Mesendoderm (in vitro differentiated cells): Measurements from ENCODE around the gene YJEFN3.

Experiments used
- DNase-seq: peaks from one replicate; pipeline ENCODE4 v3.0.0; 2013
- H2AK5ac ChIP-seq: 2 replicates; pipeline ENCODE4 v1.6.1; 2013; ENCODE audit warnings: low read length, inconsistent platforms
- H2BK120ac ChIP-seq: 2 replicates; pipeline ENCODE4 v1.6.1; 2013; ENCODE audit warnings: low read depth, mild to moderate bottlenecking, low read length, moderate library complexity, mixed read lengths
- H2BK15ac ChIP-seq: replicated peaks from 2 replicates; pipeline ENCODE4 v1.6.1; 2013; ENCODE audit warnings: low read depth, mild to moderate bottlenecking, moderate library complexity
- H2BK5ac ChIP-seq: 2 replicates; pipeline ENCODE4 v1.6.1; 2013; ENCODE audit warnings: low read length, inconsistent platforms
- H3K18ac ChIP-seq: 2 replicates; pipeline ENCODE4 v1.6.1; 2013; ENCODE audit warnings: mild to moderate bottlenecking, low read length, mixed read lengths
- H3K23ac ChIP-seq: one replicate; pipeline ENCODE4 v1.6.1; 2013; ENCODE audit warnings: low read length
- H3K27ac ChIP-seq: 2 replicates; pipeline ENCODE4 v1.5.1; 2013; ENCODE audit warnings: low read depth, mild to moderate bottlenecking, inconsistent platforms, low read length, moderate library complexity
- H3K27me3 ChIP-seq: 2 replicates; pipeline ENCODE4 v1.6.1; 2013; ENCODE audit warnings: low read length, control low read depth, mild to moderate bottlenecking, inconsistent platforms; ENCODE audit not compliant: insufficient read depth, poor library complexity
- H3K36me3 ChIP-seq: 2 replicates; pipeline ENCODE4 v1.6.1; 2013; ENCODE audit warnings: low read length, inconsistent platforms; ENCODE audit not compliant: control insufficient read depth, insufficient read depth
- H3K4ac ChIP-seq: one replicate; pipeline ENCODE4 v1.6.1; 2013; ENCODE audit warnings: low read depth, mild to moderate bottlenecking, low read length, moderate library complexity
- H3K4me1 ChIP-seq: 2 replicates; pipeline ENCODE4 v1.6.1; 2013; ENCODE audit warnings: low read depth, low read length, inconsistent platforms; ENCODE audit not compliant: control insufficient read depth
- H3K4me2 ChIP-seq: 2 replicates; pipeline ENCODE4 v1.6.1; 2013; ENCODE audit warnings: low read length
- H3K4me3 ChIP-seq: 2 replicates; pipeline ENCODE4 v1.5.1; 2013; ENCODE audit warnings: mild to moderate bottlenecking, low read length
- H3K56ac ChIP-seq: one replicate; pipeline ENCODE4 v1.6.1; 2013; ENCODE audit warnings: low read length
- H3K79me1 ChIP-seq: 2 replicates; pipeline ENCODE4 v1.6.1; 2013; ENCODE audit warnings: low read length, inconsistent platforms
- H3K79me2 ChIP-seq: 2 replicates; pipeline ENCODE4 v1.6.1; 2013; ENCODE audit warnings: mild to moderate bottlenecking, low read length; ENCODE audit not compliant: control insufficient read depth, insufficient read depth
- H3K9ac ChIP-seq: 2 replicates; pipeline ENCODE4 v1.6.1; 2013; ENCODE audit warnings: low read length, inconsistent platforms
- H4K5ac ChIP-seq: one replicate; pipeline ENCODE4 v1.6.1; 2013; ENCODE audit warnings: low read length
- H4K8ac ChIP-seq: one replicate; pipeline ENCODE4 v1.6.1; 2013; ENCODE audit warnings: low read depth, mild to moderate bottlenecking, control low read depth, low read length, moderate library complexity
- WGBS: extraction: QIAGEN DNeasy Blood & Tissue Kit; methylation state at CpG from one replicate; pipeline ENCODE4 v1.1.7; 2013; ENCODE audit warnings: low lambda C conversion rate, missing lambda C conversion rate; ENCODE audit not compliant: insufficient coverage; ENCODE audit errors: extremely low coverage; 5-methylcytosine and 5-hydroxymethylcytosine counted together

YJEFN3 gene

GRCh38 chr19:19543101-19543500 is 14.4 kb downstream of the YJEFN3 start:
- no peak overlapping the region for H3K4me2 ChIP-seq
- H3K18ac ChIP-seq = no peak overlapping the region

GRCh38 chr19:19543640-19544039 is 14.9 kb downstream of the YJEFN3 start:
- Histone ChIP-seq H3K79me1 (no peaks in the 10 kb centered on the region), H3K23ac (no peak overlapping the region), H3K27me3 (peaks cover 2% of the 10 kb centered on the region), H3K36me3 (no peaks in the 10 kb centered on the region), H3K79me2 (no peaks in the 10 kb centered on the region), H2BK5ac (no peak overlapping the region), H3K4me2 (no peak overlapping the region), H3K4me3 (no peak overlapping the region), H4K5ac (no peak overlapping the region), H4K8ac (no peak overlapping the region), H3K27ac (no peak overlapping the region), H3K4ac (no peak overlapping the region), H3K56ac (no peak overlapping the region), H3K18ac (no peak overlapping the region), H3K9ac (no peak overlapping the region), H2AK5ac (no peak overlapping the region), H2BK120ac (no peak overlapping the region), H3K4me1 (peaks cover 2% of the 10 kb centered on the region), H2BK15ac (no peak overlapping the region)
- no peak for DNase-seq
- no CpG with 5 or more reads among the region's 19 CpGs for WGBS

More at GRCh38 chr19:19543101-19543500, 14.4 kb downstream of the YJEFN3 start:
- H3K56ac ChIP-seq = no peak overlapping the region
- H3K4me1 ChIP-seq = peaks cover 2% of the 10 kb centered on the region
- H2BK5ac ChIP-seq = no peak overlapping the region
- H4K5ac ChIP-seq = no peak overlapping the region
- no peak overlapping the region for H2AK5ac ChIP-seq
- H3K79me1 ChIP-seq = no peaks in the 10 kb centered on the region
- no peak overlapping the region for H2BK15ac ChIP-seq
- DNase-seq = no peak
- no peak overlapping the region for H3K23ac ChIP-seq
- H4K8ac ChIP-seq = no peak overlapping the region
- H3K27me3 ChIP-seq = peaks cover 2% of the 10 kb centered on the region
- H3K9ac ChIP-seq = no peak overlapping the region
- H3K27ac ChIP-seq = no peak overlapping the region
- H3K36me3 ChIP-seq = no peaks in the 10 kb centered on the region
- no peak overlapping the region for H2BK120ac ChIP-seq
- WGBS = no CpG with 5 or more reads among the region's 13 CpGs
- H3K79me2 ChIP-seq = no peaks in the 10 kb centered on the region
- no peak overlapping the region for H3K4ac ChIP-seq
- no peak overlapping the region for H3K4me3 ChIP-seq

GRCh38 chr19:19544257-19544953 is 15.7 kb downstream of the YJEFN3 start:
- no peak overlapping the region for H3K9ac ChIP-seq
- H3K18ac ChIP-seq = no peak overlapping the region
- H3K4me2 ChIP-seq = no peak overlapping the region
- H3K4me1 ChIP-seq = peaks cover 2% of the 10 kb centered on the region
- H4K5ac ChIP-seq = no peak overlapping the region
- DNase-seq = no peak
- no peak overlapping the region for H3K4ac ChIP-seq
- H3K56ac ChIP-seq = no peak overlapping the region
- H2BK15ac ChIP-seq = no peak overlapping the region
- no peak overlapping the region for H3K27ac ChIP-seq
- H3K79me2 ChIP-seq = no peaks in the 10 kb centered on the region
- no peaks in the 10 kb centered on the region for H3K27me3 ChIP-seq
- H3K79me1 ChIP-seq = no peaks in the 10 kb centered on the region
- H4K8ac ChIP-seq = no peak overlapping the region
- H2BK120ac ChIP-seq = no peak overlapping the region
- no peaks in the 10 kb centered on the region for H3K36me3 ChIP-seq
- H2AK5ac ChIP-seq = no peak overlapping the region
- H3K23ac ChIP-seq = no peak overlapping the region
- no peak overlapping the region for H3K4me3 ChIP-seq
- H2BK5ac ChIP-seq = no peak overlapping the region
- no CpG with 5 or more reads among the region's 75 CpGs for WGBS

- no peak overlapping the region for H3K18ac ChIP-seq
- H2BK5ac ChIP-seq = no peak overlapping the region
- no peaks in the 10 kb centered on the region for H3K36me3 ChIP-seq
- H3K4me2 ChIP-seq = no peak overlapping the region
- H2BK120ac ChIP-seq = no peak overlapping the region
- no peak overlapping the region for H2BK15ac ChIP-seq
- no peak overlapping the region for H4K5ac ChIP-seq
- no peak overlapping the region for H3K56ac ChIP-seq
- no peaks in the 10 kb centered on the region for H3K79me2 ChIP-seq
- H3K9ac ChIP-seq = no peak overlapping the region
- no peak overlapping the region for H4K8ac ChIP-seq
- no peak overlapping the region for H3K27ac ChIP-seq
- DNase-seq = no peak
- H3K4me1 ChIP-seq = peaks cover 2% of the 10 kb centered on the region
- H2AK5ac ChIP-seq = no peak overlapping the region
- H3K23ac ChIP-seq = no peak overlapping the region
- no peak overlapping the region for H3K4ac ChIP-seq
- H3K27me3 ChIP-seq = no peaks in the 10 kb centered on the region
- H3K4me3 ChIP-seq = no peak overlapping the region
- H3K79me1 ChIP-seq = no peaks in the 10 kb centered on the region
- no CpG with 5 or more reads among the region's 53 CpGs for WGBS
Measured at GRCh38 chr19:19544954-19545591, 16.4 kb downstream of the YJEFN3 start.

GRCh38 chr19:19545707-19546106 is 17.0 kb downstream of the YJEFN3 start:
- Histone ChIP-seq H2AK5ac (no peak overlapping the region), H3K56ac (no peak overlapping the region), H2BK5ac (no peak overlapping the region), H3K27ac (no peak overlapping the region), H3K36me3 (no peaks in the 10 kb centered on the region), H2BK120ac (no peak overlapping the region), H3K79me1 (no peaks in the 10 kb centered on the region), H3K23ac (no peak overlapping the region), H3K27me3 (no peaks in the 10 kb centered on the region), H3K9ac (no peak overlapping the region), H2BK15ac (no peak overlapping the region), H3K18ac (no peak overlapping the region), H3K4me1 (peaks cover 1% of the 10 kb centered on the region), H3K79me2 (no peaks in the 10 kb centered on the region), H4K5ac (no peak overlapping the region), H3K4me2 (no peak overlapping the region), H3K4me3 (no peak overlapping the region), H3K4ac (no peak overlapping the region), H4K8ac (no peak overlapping the region)
- WGBS = no CpG with 5 or more reads among the region's 23 CpGs
- DNase-seq = no peak
